ENCODE measurements around the gene SPN.
"Not testable (repeated sequence)": the region's sequence is repeated elsewhere in the genome, so short reads cannot be mapped to it uniquely, and the experiment has no call there.

Gene SPN

DNA sequence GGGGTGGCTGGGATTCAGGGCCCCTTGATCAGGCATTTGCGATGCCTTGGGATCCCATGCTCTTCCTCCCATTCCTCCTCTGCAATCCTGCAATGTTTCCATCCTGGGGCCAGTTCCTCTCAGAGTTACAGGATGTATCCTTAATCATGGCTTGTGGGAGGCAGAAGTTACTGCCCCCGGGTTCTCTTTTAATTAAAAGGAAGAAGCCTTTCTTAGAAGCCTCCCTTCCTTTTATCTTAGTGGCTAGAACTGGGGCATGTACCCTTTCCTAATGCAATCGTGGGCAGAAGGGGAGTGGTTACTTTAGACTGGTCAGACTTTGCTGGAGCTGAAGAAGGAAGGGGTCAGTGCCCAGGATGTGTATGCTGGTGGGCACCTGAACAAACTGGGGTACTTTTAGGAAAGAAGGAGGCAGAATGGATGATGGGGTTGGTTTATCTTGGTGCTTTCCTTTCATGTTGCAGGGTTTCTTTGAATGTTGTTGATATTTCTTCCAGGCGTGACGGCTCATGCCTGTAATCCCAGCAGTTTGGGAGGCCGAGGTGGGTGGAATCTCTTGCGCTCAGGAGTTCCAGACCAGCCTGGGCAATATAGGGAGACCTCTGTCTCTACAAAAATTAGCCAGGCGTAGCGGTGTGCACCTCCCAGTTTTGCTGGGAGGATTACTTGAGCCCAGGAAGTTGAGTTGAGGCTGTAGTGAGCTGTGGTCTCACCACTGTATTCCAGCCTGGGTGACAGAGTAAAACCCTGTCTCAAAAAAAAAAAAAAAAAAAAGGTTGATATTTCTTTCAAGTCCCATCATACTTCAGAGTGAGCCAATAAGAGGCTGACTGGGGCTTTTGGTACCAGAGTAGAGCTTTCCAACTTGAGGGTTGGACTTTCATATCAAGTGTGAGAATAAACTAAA is 13.2 kb upstream of the SPN start:
- TF ChIP-seq, protein P1, sequence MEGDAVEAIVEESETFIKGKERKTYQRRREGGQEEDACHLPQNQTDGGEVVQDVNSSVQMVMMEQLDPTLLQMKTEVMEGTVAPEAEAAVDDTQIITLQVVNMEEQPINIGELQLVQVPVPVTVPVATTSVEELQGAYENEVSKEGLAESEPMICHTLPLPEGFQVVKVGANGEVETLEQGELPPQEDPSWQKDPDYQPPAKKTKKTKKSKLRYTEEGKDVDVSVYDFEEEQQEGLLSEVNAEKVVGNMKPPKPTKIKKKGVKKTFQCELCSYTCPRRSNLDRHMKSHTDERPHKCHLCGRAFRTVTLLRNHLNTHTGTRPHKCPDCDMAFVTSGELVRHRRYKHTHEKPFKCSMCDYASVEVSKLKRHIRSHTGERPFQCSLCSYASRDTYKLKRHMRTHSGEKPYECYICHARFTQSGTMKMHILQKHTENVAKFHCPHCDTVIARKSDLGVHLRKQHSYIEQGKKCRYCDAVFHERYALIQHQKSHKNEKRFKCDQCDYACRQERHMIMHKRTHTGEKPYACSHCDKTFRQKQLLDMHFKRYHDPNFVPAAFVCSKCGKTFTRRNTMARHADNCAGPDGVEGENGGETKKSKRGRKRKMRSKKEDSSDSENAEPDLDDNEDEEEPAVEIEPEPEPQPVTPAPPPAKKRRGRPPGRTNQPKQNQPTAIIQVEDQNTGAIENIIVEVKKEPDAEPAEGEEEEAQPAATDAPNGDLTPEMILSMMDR (IDR thresholded peaks at IDR 0.05; ENCODE audit: low read depth, low read length, missing control alignments), result no peak
- no peak overlapping the region for H3K4me3 ChIP-seq (ENCODE audit: low read depth, low read length)
- DNase-seq (ENCODE audit: low read depth), result no peak

DNA sequence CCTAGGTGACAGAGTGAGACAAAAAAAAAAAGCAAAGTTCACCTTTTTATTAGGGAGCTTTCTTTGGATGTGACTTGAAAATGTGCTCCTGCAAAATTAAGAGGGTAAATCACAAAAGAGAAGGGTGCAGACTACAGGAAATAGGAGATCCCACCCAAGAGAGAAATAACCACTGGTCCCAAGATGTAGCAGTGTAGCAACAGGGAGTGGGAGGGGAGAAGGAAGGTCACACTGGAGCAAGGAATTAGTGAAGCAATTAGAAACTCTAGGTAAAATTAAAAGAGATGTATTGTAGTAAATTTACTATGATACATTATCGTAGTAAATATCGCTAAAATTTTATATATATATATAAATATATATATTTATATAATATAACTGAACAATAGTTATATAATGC is 12.3 kb upstream of the SPN start:
- H3K4me3 ChIP-seq (ENCODE audit: low read depth, low read length), result no peak overlapping the region
- no peak for DNase-seq (ENCODE audit: low read depth)
- TF ChIP-seq, protein P1 (IDR thresholded peaks at IDR 0.05; ENCODE audit: low read depth, low read length, missing control alignments), result no peak

DNA sequence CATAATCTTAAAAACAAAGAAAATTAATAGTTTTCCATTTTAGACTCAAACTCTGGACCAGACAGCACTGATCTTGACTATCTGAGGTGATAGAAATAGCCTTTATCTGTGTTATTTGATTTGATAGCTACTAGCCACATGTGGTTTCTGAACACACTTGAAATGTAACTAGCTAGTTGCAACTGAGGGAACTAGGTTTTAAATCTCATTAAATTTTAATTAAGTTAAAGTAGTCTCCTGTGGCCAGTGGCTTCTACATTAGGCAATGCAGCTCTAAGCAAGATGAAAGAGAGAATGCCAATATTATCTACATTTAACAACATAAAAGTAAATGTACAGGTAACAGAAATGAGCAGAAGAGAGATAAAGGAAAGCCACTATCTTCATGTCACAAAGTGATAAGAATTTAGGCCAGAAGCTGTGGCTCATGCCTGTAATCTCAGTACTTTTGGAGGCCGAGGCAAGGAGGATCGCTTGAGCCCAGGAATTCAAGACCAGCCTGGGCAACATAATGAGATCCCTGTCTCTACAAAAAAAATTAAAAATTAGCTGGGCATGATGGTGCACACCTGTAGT is 11.2 kb upstream of the SPN start:
- DNase-seq (ENCODE audit: low read depth), result no peak
- TF ChIP-seq, protein P1 (IDR thresholded peaks at IDR 0.05; ENCODE audit: low read depth, low read length, missing control alignments), result no peak

DNA sequence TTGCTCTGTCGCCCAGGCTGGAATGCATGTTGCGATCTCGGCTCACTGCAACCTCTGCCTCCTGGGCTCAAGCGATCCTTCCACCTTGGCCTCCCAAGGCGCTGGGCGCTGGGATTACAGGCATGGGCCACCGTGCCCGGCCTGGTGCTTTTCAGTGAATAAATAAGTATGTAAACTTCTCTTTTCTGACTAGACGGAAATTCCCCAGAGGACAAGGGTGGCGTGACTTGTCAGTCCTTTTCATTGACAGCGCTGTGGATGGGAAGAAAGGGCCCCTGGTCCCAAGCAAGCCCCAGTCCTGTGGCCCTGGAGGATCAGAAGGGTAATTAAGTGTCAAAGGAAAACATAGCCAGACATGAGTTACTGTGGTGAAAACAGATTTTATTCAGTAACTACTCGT is 9.6 kb upstream of the SPN start:
- no peak overlapping the region for H3K4me3 ChIP-seq (ENCODE audit: low read depth, low read length)
- DNase-seq (ENCODE audit: low read depth), result no peak
- TF ChIP-seq, protein P1 (IDR thresholded peaks at IDR 0.05; ENCODE audit: low read depth, low read length, missing control alignments), result no peak

More for the DNA sequence above, 11.2 kb upstream of the SPN start:
- H3K4me3 ChIP-seq (ENCODE audit: low read depth, low read length), result no peak overlapping the region

DNA sequence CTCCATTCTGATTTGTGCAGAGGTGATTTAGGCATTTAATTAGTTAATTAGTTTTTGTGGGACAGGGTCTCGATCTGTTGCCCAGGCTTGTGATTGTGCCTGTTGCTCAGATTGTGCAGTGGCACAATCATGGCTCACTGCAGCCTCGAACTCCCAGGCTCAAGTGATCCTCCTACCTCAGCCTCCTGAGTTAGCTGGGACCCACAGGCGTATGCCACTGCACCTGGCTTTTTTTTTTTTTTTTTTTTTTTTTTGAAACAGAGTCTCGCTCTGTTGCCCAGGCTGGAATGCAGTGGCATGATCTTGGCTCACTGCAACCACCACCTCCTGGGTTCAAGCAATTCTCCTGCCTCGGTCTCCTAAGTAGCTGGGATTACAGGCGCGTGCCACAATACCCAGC is 9.2 kb upstream of the SPN start:
- H3K4me3 ChIP-seq (ENCODE audit: low read depth, low read length); DNase-seq (ENCODE audit: low read depth): not testable (repeated sequence)

DNA sequence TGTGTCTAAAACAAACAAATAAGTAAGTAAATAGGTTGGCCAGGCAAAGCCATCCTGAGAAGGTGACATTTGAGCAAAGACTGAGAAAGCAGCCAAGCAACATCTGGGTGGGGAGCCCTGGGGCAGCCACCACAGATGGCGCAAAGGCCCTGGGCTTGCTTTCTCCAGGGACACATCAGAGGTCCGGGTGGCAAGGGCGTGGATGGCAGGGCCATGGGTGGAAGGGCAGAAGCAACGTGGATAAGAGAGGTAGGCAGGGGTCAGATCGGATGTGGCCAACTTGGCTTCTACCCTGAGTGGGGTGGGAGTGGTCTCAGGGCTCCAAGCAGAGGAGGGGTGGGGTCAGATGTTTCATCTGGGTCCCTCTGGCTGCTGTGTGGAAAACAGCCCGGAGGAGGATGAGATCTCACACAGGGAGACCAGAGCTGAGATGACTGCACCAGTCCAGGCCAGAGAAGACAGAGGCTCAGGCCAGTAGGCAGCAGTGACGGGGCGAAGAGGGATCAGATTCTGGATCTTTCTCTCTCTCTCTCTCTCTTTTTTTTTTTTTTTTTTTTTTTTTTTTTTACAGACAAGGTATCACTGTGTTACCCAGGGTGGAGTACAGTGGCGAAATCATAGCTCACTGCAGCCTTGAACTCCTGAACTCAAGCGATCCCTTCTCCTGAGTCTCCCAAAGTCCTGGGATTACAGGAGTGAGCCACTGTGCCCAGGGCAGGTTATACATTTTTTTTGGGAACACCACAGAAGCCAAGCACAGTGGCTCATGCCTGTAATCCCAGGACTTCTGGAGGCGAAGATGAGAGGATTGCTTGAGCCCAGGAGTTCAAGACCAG is 6.1 kb upstream of the SPN start:
- DNase-seq (ENCODE audit: low read depth), result no peak
- no peak overlapping the region for H3K4me3 ChIP-seq (ENCODE audit: low read depth, low read length)
- TF ChIP-seq, protein P1 (IDR thresholded peaks at IDR 0.05; ENCODE audit: low read depth, low read length, missing control alignments), result no peak

DNA sequence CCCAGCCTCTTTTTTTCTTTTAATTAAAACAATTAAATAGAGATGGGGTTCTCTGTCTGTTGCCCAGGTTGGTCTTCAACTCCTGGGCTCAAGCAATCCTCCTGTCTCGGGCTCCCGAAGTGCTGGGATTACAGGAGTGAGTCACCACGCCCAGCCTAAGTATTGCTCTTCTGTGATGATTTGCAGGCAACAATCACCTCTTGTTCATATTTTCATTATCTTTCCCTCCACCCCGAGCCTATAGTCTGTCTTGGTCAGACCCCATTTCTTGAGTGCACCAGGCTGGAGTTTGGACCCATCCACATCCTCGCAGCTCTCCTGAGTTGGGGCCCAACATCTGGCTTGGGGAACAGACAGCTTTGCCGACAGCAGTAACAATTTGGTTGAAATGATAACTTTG is 4.3 kb upstream of the SPN start:
- H3K4me3 ChIP-seq (ENCODE audit: low read depth, low read length), result no peak overlapping the region
- TF ChIP-seq, protein P1 (IDR thresholded peaks at IDR 0.05; ENCODE audit: low read depth, low read length, missing control alignments), result no peak
- no peak for DNase-seq (ENCODE audit: low read depth)

All from GM12864 (cell line).